ENCODE measurements around the gene B4GALT1.

B4GALT1 gene

GRCh38 chr9:33143241-33143661 is 23.9 kb downstream of the B4GALT1 start:
- H3K27me3 ChIP-seq (ENCODE audit: control insufficient read depth, insufficient read depth, low read length) = no peaks in the 10 kb centered on the region
- H3K4me1 ChIP-seq (ENCODE audit: control insufficient read depth, low read depth, low read length) = no peaks in the 10 kb centered on the region
- H3K27ac ChIP-seq (ENCODE audit: low read length) = no peak overlapping the region
- H3K9me3 ChIP-seq (ENCODE audit: control insufficient read depth, low read depth, low read length) = no peaks in the 10 kb centered on the region
- H3K4me3 ChIP-seq (ENCODE audit: low read length) = no peak overlapping the region
- no peak overlapping the region for H3K9ac ChIP-seq (ENCODE audit: low read length)
- no peaks in the 10 kb centered on the region for H3K36me3 ChIP-seq (ENCODE audit: control insufficient read depth, low read depth, low read length)

DNA sequence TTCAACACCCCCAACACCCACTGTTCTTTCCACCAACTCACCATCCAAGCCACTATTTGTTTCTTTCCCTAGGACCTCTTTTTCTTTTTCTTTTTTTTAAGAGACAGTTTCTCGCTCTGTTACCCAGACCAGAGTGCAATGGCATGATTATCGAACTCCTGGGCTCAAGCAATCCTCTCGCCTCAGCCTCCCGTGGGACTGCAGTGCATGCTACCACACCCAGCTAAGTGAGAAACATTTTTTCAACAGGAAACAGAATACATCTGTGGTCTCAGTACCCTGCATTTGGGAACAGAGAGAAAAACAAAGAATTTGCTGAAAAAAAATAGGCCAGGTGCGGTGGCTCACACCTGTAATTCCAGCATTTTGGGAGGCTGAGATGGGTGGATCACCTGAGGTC is 24.6 kb downstream of the B4GALT1 start:
- Histone ChIP-seq H3K9me3 (ENCODE audit: control insufficient read depth, low read depth, low read length) (no peaks in the 10 kb centered on the region), H3K4me1 (ENCODE audit: control insufficient read depth, low read depth, low read length) (no peaks in the 10 kb centered on the region), H3K27me3 (ENCODE audit: control insufficient read depth, insufficient read depth, low read length) (no peaks in the 10 kb centered on the region), H3K9ac (ENCODE audit: low read length) (no peak overlapping the region), H3K36me3 (ENCODE audit: control insufficient read depth, low read depth, low read length) (no peaks in the 10 kb centered on the region), H3K27ac (ENCODE audit: low read length) (no peak overlapping the region), H3K4me3 (ENCODE audit: low read length) (no peak overlapping the region)

- Histone ChIP-seq H3K27ac (ENCODE audit: low read length) (no peak overlapping the region), H3K36me3 (ENCODE audit: control insufficient read depth, low read depth, low read length) (no peaks in the 10 kb centered on the region), H3K9me3 (ENCODE audit: control insufficient read depth, low read depth, low read length) (no peaks in the 10 kb centered on the region), H3K27me3 (ENCODE audit: control insufficient read depth, insufficient read depth, low read length) (no peaks in the 10 kb centered on the region), H3K4me3 (ENCODE audit: low read length) (no peak overlapping the region), H3K4me1 (ENCODE audit: control insufficient read depth, low read depth, low read length) (no peaks in the 10 kb centered on the region), H3K9ac (ENCODE audit: low read length) (no peak overlapping the region)
Observed at GRCh38 chr9:33140401-33141360, 26.5 kb downstream of the B4GALT1 start.

DNA sequence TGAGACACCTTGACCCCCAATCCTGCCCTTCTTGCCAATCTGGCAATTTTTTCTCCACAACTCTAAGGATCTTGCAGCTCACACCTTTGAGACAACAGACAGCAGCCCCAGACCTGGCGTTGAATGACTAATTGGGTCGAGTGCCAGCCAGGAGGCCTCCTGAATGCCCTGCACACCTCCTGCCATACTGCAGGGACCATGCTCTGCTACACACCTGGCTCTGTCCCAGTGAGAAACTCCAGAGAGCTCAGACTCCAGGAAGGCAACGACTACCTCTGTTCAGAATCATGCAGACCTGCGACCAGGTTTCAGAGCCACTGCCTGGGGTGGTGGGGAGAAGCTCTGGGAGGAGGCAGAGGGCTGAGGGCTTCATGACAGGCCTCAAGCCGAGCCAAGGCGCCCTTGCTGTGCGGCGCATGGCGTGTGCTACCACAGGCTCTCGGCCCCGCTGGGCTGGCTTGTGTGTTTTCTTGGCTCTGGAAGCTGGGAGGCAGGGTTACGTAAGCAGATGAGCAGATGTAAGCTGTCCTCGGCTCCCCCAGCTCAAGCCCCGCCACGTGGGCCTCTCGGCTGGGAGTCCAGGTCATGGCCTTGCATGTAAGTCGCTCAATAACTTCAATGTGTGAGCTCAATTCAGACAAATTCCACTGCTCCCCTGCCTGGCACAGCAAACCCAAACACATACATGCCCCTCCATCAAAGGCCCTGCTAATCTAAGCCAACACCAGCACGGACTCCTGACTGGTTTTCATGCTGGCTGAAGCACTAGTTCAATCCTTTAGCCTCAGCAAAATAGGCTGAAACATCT is 27.5 kb downstream of the B4GALT1 start:
- no peaks in the 10 kb centered on the region for H3K36me3 ChIP-seq (ENCODE audit: control insufficient read depth, low read depth, low read length)
- no peak overlapping the region for H3K4me3 ChIP-seq (ENCODE audit: low read length)
- no peaks in the 10 kb centered on the region for H3K27me3 ChIP-seq (ENCODE audit: control insufficient read depth, insufficient read depth, low read length)
- no peaks in the 10 kb centered on the region for H3K9me3 ChIP-seq (ENCODE audit: control insufficient read depth, low read depth, low read length)
- no peak overlapping the region for H3K27ac ChIP-seq (ENCODE audit: low read length)
- no peaks in the 10 kb centered on the region for H3K4me1 ChIP-seq (ENCODE audit: control insufficient read depth, low read depth, low read length)
- H3K9ac ChIP-seq (ENCODE audit: low read length) = no peak overlapping the region

- Histone ChIP-seq H3K27ac (ENCODE audit: low read length) (no peak overlapping the region), H3K36me3 (ENCODE audit: control insufficient read depth, low read depth, low read length) (no peaks in the 10 kb centered on the region), H3K4me1 (ENCODE audit: control insufficient read depth, low read depth, low read length) (no peaks in the 10 kb centered on the region), H3K4me3 (ENCODE audit: low read length) (no peak overlapping the region), H3K9ac (ENCODE audit: low read length) (no peak overlapping the region), H3K27me3 (ENCODE audit: control insufficient read depth, insufficient read depth, low read length) (no peaks in the 10 kb centered on the region), H3K9me3 (ENCODE audit: control insufficient read depth, low read depth, low read length) (no peaks in the 10 kb centered on the region)
Observed at GRCh38 chr9:33138768-33139167, 28.4 kb downstream of the B4GALT1 start.

DNA sequence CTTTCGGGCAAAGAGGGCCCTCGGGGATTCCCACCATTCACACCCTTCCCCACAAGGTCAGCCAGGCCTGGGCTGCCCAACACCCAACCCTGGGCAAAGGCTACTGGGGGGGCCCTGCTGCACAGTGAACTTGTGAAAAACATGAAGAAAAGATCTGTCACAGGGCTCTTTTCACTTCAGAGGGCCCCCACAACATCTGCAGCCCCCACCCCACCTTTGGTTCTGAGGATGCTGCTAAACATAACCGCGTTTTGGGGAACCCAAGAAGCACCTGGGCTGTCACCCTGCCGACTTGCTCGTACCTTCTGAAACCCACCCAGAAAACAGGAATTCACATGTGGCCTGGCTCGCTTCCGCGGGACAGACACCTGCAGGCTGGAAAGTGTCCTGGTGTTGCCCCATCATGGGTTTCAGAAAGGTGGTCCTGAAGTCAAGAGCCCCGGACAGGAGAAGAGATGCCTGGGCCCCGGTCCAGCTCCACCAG is 29.3 kb downstream of the B4GALT1 start:
- Histone ChIP-seq H3K4me3 (ENCODE audit: low read length) (no peak overlapping the region), H3K36me3 (ENCODE audit: control insufficient read depth, low read depth, low read length) (no peaks in the 10 kb centered on the region), H3K27ac (ENCODE audit: low read length) (no peak overlapping the region), H3K9me3 (ENCODE audit: control insufficient read depth, low read depth, low read length) (no peaks in the 10 kb centered on the region), H3K27me3 (ENCODE audit: control insufficient read depth, insufficient read depth, low read length) (no peaks in the 10 kb centered on the region), H3K9ac (ENCODE audit: low read length) (no peak overlapping the region), H3K4me1 (ENCODE audit: control insufficient read depth, low read depth, low read length) (no peaks in the 10 kb centered on the region)

DNA sequence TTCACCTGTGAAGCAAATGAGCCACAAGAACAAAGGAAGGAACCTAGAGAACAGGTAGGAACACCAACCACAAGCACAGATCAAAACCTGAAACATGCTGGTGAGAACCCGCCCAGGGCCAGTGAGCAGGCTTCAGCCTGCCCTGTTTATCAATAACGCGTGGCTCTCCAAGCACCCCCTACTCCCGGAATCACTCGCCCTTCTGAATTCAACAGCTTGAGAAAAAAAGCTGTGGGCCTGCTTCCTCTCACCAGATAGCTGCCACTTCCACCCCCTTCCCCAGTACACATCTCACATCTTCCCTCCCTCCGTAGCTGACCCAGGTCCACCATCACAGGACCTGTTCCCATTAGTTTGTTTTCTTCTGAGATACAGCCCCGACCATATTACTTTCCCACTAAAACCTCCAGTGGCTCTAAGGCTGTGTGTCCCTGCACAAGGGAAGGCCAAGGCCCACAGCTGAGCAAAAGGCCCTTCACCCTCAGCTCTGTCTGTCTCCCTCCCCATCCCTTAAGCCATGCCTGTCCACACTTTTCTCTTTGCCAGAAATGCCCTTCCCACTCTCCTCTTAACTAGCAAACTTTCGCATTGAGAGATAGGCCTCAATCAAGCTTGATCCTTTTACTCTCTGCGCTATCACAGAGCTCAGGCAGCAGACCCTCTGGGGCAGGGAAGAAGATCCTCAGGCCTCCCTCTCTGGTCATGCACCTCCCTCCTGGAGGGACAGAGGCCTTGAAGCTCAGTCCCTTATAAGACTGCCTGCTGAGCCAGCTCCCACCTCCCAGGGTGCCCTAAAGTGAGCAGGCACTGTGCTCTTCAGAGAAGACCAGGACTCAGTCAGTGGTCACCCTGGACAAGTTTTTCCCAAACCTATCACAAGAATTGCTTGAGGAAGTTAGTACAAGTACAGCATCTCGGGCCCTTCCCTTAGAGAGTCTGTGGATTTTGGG is 30.1 kb downstream of the B4GALT1 start:
- no peak overlapping the region for H3K9ac ChIP-seq (ENCODE audit: low read length)
- H3K36me3 ChIP-seq (ENCODE audit: control insufficient read depth, low read depth, low read length) = no peaks in the 10 kb centered on the region
- H3K9me3 ChIP-seq (ENCODE audit: control insufficient read depth, low read depth, low read length) = no peaks in the 10 kb centered on the region
- no peak overlapping the region for H3K4me3 ChIP-seq (ENCODE audit: low read length)
- H3K4me1 ChIP-seq (ENCODE audit: control insufficient read depth, low read depth, low read length) = no peaks in the 10 kb centered on the region
- no peak overlapping the region for H3K27ac ChIP-seq (ENCODE audit: low read length)
- H3K27me3 ChIP-seq (ENCODE audit: control insufficient read depth, insufficient read depth, low read length) = no peaks in the 10 kb centered on the region

DNA sequence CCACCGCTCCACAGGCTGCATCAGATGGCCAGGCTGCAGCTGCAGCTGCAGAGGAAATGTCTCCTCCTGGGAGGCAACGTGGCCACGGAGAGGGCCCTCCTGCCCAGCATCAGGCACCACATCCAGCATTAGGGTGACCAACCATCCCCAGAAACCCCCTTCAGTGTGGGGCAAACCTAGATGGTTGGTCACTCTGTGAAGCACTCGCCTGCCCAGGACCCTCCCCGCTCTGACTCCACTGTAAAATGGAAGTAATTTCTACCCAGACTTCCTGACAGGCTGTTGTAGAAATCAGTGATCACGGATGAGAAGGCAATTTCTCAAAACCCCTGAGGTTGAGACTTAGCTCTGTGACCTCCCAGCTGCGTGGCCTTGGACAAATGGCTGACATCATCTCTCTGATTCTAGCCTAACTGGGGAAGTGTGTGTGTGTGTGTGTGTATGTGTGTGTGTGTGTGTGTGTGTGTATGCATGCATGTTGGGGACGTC is 31.6 kb downstream of the B4GALT1 start:
- no peaks in the 10 kb centered on the region for H3K4me1 ChIP-seq (ENCODE audit: control insufficient read depth, low read depth, low read length)
- no peaks in the 10 kb centered on the region for H3K27me3 ChIP-seq (ENCODE audit: control insufficient read depth, insufficient read depth, low read length)
- no peak overlapping the region for H3K9ac ChIP-seq (ENCODE audit: low read length)
- H3K4me3 ChIP-seq (ENCODE audit: low read length) = no peak overlapping the region
- H3K36me3 ChIP-seq (ENCODE audit: control insufficient read depth, low read depth, low read length) = no peaks in the 10 kb centered on the region
- H3K27ac ChIP-seq (ENCODE audit: low read length) = no peak overlapping the region
- H3K9me3 ChIP-seq (ENCODE audit: control insufficient read depth, low read depth, low read length) = no peaks in the 10 kb centered on the region

- H3K4me3 ChIP-seq (ENCODE audit: low read length) = no peak overlapping the region
- H3K36me3 ChIP-seq (ENCODE audit: control insufficient read depth, low read depth, low read length) = no peaks in the 10 kb centered on the region
Observed at GRCh38 chr9:33135031-33135461, 32.1 kb downstream of the B4GALT1 start.

DNA sequence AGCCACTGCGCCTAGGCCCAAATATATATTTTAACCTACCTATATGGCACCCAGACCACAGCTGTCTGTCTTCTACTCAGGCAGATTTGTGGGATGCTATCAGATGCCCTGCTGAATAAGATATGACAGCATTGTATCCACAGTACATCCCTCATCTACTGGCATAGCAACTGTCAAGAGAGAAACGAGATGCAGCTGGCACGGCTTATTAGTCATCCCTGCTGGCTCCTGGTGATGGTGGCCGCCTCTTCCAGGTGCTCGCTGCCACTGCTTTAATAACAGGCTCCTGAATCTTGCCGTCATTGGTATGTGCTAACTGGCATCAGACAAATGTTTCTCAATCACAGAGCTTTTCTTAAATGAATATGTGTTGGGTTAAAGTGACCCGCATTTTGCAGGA is 34.0 kb downstream of the B4GALT1 start:
- H3K36me3 ChIP-seq (ENCODE audit: control insufficient read depth, low read depth, low read length) = no peaks in the 10 kb centered on the region
- H3K9ac ChIP-seq (ENCODE audit: low read length) = no peak overlapping the region
- no peak overlapping the region for H3K4me3 ChIP-seq (ENCODE audit: low read length)
- no peaks in the 10 kb centered on the region for H3K4me1 ChIP-seq (ENCODE audit: control insufficient read depth, low read depth, low read length)
- no peaks in the 10 kb centered on the region for H3K9me3 ChIP-seq (ENCODE audit: control insufficient read depth, low read depth, low read length)
- no peak overlapping the region for H3K27ac ChIP-seq (ENCODE audit: low read length)
- H3K27me3 ChIP-seq (ENCODE audit: control insufficient read depth, insufficient read depth, low read length) = no peaks in the 10 kb centered on the region

More at GRCh38 chr9:33135031-33135461, 32.1 kb downstream of the B4GALT1 start:
- Histone ChIP-seq H3K4me1 (ENCODE audit: control insufficient read depth, low read depth, low read length) (no peaks in the 10 kb centered on the region), H3K9ac (ENCODE audit: low read length) (no peak overlapping the region), H3K27me3 (ENCODE audit: control insufficient read depth, insufficient read depth, low read length) (no peaks in the 10 kb centered on the region), H3K27ac (ENCODE audit: low read length) (no peak overlapping the region), H3K9me3 (ENCODE audit: control insufficient read depth, low read depth, low read length) (no peaks in the 10 kb centered on the region)
